Smooth muscle cell (in vitro differentiated cells): ENCODE measurements around the gene AGAP1. TPM values are rescaled to one million over a fixed set of nuclear protein-coding genes. Genes with fewer than 3 reads are reported as not detected.

Experiments used
- DNase-seq: peaks from one replicate; lab custom pipeline; 2025; ENCODE audit not compliant: unreplicated experiment; lab: John Stamatoyannopoulos, UW
- H2AFZ ChIP-seq: fragments of 200-600 bp; sonication (generic); 2 replicates; pipeline ENCODE4 v1.6.0; 2016; ENCODE audit warnings: antibody characterized with exemption, low read depth, mild to moderate bottlenecking
- H3F3A ChIP-seq: fragments of 200-600 bp; sonication (generic); 2 replicates; pipeline ENCODE4 v1.6.0; 2017; ENCODE audit warnings: antibody characterized with exemption, low read depth
- H3K27ac ChIP-seq: fragments of 200-600 bp; sonication (generic); 2 replicates; pipeline ENCODE4 v1.5.1; 2016; ENCODE audit warnings: low read depth, mild to moderate bottlenecking
- H3K27me3 ChIP-seq: fragments of 200-600 bp; sonication (generic); 2 replicates; pipeline ENCODE4 v1.6.1; 2016; ENCODE audit warnings: low read depth, mild to moderate bottlenecking
- H3K36me3 ChIP-seq: fragments of 200-600 bp; sonication (generic); 2 replicates; pipeline ENCODE4 v1.5.1; 2016; ENCODE audit warnings: low read depth
- H3K4me1 ChIP-seq: fragments of 200-600 bp; sonication (generic); 2 replicates; pipeline ENCODE4 v1.5.1; 2016; ENCODE audit warnings: low read depth
- H3K4me2 ChIP-seq: fragments of 200-600 bp; sonication (generic); 2 replicates; pipeline ENCODE4 v1.6.0; 2016; ENCODE audit warnings: mild to moderate bottlenecking
- H3K4me3 ChIP-seq: fragments of 200-600 bp; sonication (generic); 2 replicates; pipeline ENCODE4 v1.5.1; 2016; ENCODE audit warnings: mild to moderate bottlenecking
- H3K79me2 ChIP-seq: fragments of 200-600 bp; sonication (generic); 2 replicates; pipeline ENCODE4 v1.6.0; 2016; ENCODE audit warnings: low read depth, mild to moderate bottlenecking
- H3K9ac ChIP-seq: fragments of 200-600 bp; sonication (generic); 2 replicates; pipeline ENCODE4 v1.6.0; 2016; ENCODE audit warnings: low read depth
- H3K9me3 ChIP-seq: fragments of 200-600 bp; sonication (generic); replicated peaks from 2 replicates; pipeline ENCODE4 v1.5.1; 2016; ENCODE audit warnings: low read depth
- H4K20me1 ChIP-seq: fragments of 200-600 bp; sonication (generic); 2 replicates; pipeline ENCODE4 v1.6.0; 2016; ENCODE audit warnings: low read depth
- WGBS: methylation state at CpG from one replicate; pipeline ENCODE4 v1.1.7; 2016; ENCODE audit warnings: low lambda C conversion rate; 5-methylcytosine and 5-hydroxymethylcytosine counted together
- polyA plus RNA-seq: library from polyadenylated mRNA; unstranded; fragments of >200 nt; fragmentation: Nextera tagmentation; extraction: Ambion mirVana; gene quantifications from 2 replicates; pipeline ENCODE4 v1.2.1, GENCODE V29; 2016
- total RNA-seq: library from RNA; depleted of rRNA; stranded (reverse); fragments of >200 nt; gene quantifications from 2 replicates; pipeline ENCODE4 v1.2.3, GENCODE V29; 2014
- TF ChIP-seq, protein P1 (sequence below): fragments of 200-600 bp; sonication (generic); IDR thresholded peaks from 2 replicates; pipeline ENCODE4 v1.5.1; 2017; ENCODE audit warnings: borderline replicate concordance, mild to moderate bottlenecking, antibody characterized with exemption; ENCODE audit not compliant: insufficient read depth, poor library complexity, severe bottlenecking

The AGAP1 gene
- total and polyA plus RNA-seq, 2 experiments from 2014 or later = 3.9 to 9.8 TPM

- no peak overlapping the region for H3K27ac ChIP-seq
- no peaks in the 10 kb centered on the region for H3F3A ChIP-seq
- no peak overlapping the region for H3K9ac ChIP-seq
- H2AFZ ChIP-seq = no peak overlapping the region
- no peaks in the 10 kb centered on the region for H3K9me3 ChIP-seq
- H3K4me3 ChIP-seq = no peak overlapping the region
- no peak overlapping the region for H3K4me2 ChIP-seq
- DNase-seq = no peak
- H3K36me3 ChIP-seq = no peaks in the 10 kb centered on the region
- TF ChIP-seq, protein P1, sequence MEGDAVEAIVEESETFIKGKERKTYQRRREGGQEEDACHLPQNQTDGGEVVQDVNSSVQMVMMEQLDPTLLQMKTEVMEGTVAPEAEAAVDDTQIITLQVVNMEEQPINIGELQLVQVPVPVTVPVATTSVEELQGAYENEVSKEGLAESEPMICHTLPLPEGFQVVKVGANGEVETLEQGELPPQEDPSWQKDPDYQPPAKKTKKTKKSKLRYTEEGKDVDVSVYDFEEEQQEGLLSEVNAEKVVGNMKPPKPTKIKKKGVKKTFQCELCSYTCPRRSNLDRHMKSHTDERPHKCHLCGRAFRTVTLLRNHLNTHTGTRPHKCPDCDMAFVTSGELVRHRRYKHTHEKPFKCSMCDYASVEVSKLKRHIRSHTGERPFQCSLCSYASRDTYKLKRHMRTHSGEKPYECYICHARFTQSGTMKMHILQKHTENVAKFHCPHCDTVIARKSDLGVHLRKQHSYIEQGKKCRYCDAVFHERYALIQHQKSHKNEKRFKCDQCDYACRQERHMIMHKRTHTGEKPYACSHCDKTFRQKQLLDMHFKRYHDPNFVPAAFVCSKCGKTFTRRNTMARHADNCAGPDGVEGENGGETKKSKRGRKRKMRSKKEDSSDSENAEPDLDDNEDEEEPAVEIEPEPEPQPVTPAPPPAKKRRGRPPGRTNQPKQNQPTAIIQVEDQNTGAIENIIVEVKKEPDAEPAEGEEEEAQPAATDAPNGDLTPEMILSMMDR = no peak
- no peaks in the 10 kb centered on the region for H3K27me3 ChIP-seq
- peaks cover 2% of the 10 kb centered on the region for H3K4me1 ChIP-seq
- WGBS = 68% methylated on average over 12 of the region's 12 CpGs
- H3K79me2 ChIP-seq = peaks cover 16% of the 10 kb centered on the region
- peaks cover 62% of the 10 kb centered on the region for H4K20me1 ChIP-seq
These were observed 140.8 kb downstream of the AGAP1 start for GRCh38 chr2:235634435-235635158.

DNA sequence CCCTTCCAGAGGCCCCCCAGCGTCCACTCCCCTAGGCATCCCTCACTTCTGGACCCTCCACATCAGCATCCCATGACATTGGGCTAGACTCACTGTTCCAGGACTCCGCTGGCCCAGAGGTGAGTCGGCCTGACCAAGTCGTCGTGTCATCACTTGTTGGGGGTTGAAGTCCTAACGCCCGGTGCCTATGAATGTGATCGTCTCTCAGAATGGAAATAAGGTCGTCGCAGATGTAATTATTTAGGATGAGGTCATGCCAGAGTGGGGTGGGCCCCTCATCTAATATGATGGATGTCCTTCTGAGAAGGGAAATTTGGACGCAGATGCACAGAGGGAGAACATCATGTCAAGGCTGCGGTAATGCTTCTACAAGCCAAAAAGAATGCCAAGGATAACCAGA, 142.7 kb downstream of the AGAP1 start:
- no peak overlapping the region for H3K9ac ChIP-seq
- peaks cover 44% of the 10 kb centered on the region for H4K20me1 ChIP-seq
- H3K4me1 ChIP-seq = peaks cover 21% of the 10 kb centered on the region
- H3K79me2 ChIP-seq = peaks cover 16% of the 10 kb centered on the region
- no peaks in the 10 kb centered on the region for H3K36me3 ChIP-seq
- peaks cover 10% of the 10 kb centered on the region for H3F3A ChIP-seq
- no peak for DNase-seq
- H3K27ac ChIP-seq = no peak overlapping the region
- no peak overlapping the region for H3K4me2 ChIP-seq
- no peaks in the 10 kb centered on the region for H3K27me3 ChIP-seq
- TF ChIP-seq, protein P1 = no peak
- H3K9me3 ChIP-seq = no peaks in the 10 kb centered on the region
- WGBS = 91% methylated on average over 12 of the region's 12 CpGs
- no peak overlapping the region for H3K4me3 ChIP-seq
- H2AFZ ChIP-seq = no peak overlapping the region

- TF ChIP-seq, protein P1 = no peak
- no peak overlapping the region for H2AFZ ChIP-seq
- no peaks in the 10 kb centered on the region for H3K9me3 ChIP-seq
These were observed 144.1 kb downstream of the AGAP1 start for GRCh38 chr2:235637896-235638295.

More at GRCh38 chr2:235637896-235638295, 144.1 kb downstream of the AGAP1 start:
- 95% methylated on average over 7 of the region's 7 CpGs for WGBS
- Histone ChIP-seq H3K27ac (no peak overlapping the region), H4K20me1 (peaks cover 42% of the 10 kb centered on the region), H3K4me1 (peaks cover 31% of the 10 kb centered on the region), H3K36me3 (no peaks in the 10 kb centered on the region), H3K9ac (no peak overlapping the region), H3K4me3 (no peak overlapping the region), H3K79me2 (peaks cover 7% of the 10 kb centered on the region), H3F3A (peaks cover 19% of the 10 kb centered on the region), H3K4me2 (no peak overlapping the region), H3K27me3 (no peaks in the 10 kb centered on the region)
- no peak for DNase-seq
